A549 (cell line): ENCODE data around the gene MT1E. TPM values are rescaled to one million over a fixed set of nuclear protein-coding genes. Genes with fewer than 3 reads are reported as not detected.
A peak's percentile ranks its signal among the peaks of the same experiment; 100 is the strongest.

Experiments used
- ATAC-seq, 2 experiments: fragments of 200-7000 bp in 1 of 2; fragments of >200 bp in 1 of 2; cut with Nextera tagmentation in 1 of 2; cut with Tn5 transposase in 1 of 2; 3 replicates each; pipeline versions ENCODE4 v1.8.0 to v1.9.1; 2018 to 2020; ENCODE audit warnings: mild to moderate bottlenecking in 1 of 2, moderate library complexity in 1 of 2
- CTCF ChIA-PET: fragments of 300-600 bp; sonication (Branson Sonifier 250); formaldehyde crosslinking; extraction: SDS; loops from one replicate; lab custom pipeline; 2021; ENCODE audit warnings: antibody characterized with exemption, inconsistent platforms; lab: Yijun Ruan, JAX
- POLR2A ChIA-PET: fragments of 350-600 bp; formaldehyde crosslinking; extraction: SDS; loops from one replicate; lab custom pipeline; 2021; ENCODE audit warnings: antibody characterized with exemption, inconsistent platforms; lab: Yijun Ruan, JAX
- DNase-seq, 2 experiments: peaks; one replicate each; pipeline versions ENCODE4 v3.0.0 to v3.0.0-alpha.2; 2011 to 2016; ENCODE audit warnings: low read depth in 1 of 2, low spot score in 1 of 2
- FAIRE-seq: peaks from 2 replicates; lab custom pipeline; 2011; peaks lifted over from hg19 to GRCh38; lab: Jason Lieb, UNC
- H3K27ac ChIP-seq, 2 experiments: fragments of >200 bp; sonication (Bioruptor Twin); formaldehyde crosslinking; 3 replicates each; pipeline ENCODE4 v1.5.1; 2016 to 2017
- H3K4me1 ChIP-seq: fragments of >200 bp; sonication (Bioruptor Twin); formaldehyde crosslinking; 3 replicates; pipeline ENCODE4 v1.6.1; 2016
- H3K4me2 ChIP-seq: fragments of >200 bp; sonication (Bioruptor Twin); formaldehyde crosslinking; 3 replicates; pipeline ENCODE4 v1.6.1; 2016
- H3K4me3 ChIP-seq: fragments of >200 bp; sonication (Bioruptor Twin); formaldehyde crosslinking; 3 replicates; pipeline ENCODE4 v1.5.1; 2016
- H3K9me3 ChIP-seq: fragments of >200 bp; sonication (Bioruptor Twin); formaldehyde crosslinking; 3 replicates; pipeline ENCODE4 v1.6.1; 2016
- CBX2 ChIP-seq: fragments of 200-600 bp; sonication (generic); IDR thresholded peaks from 2 replicates; pipeline ENCODE4 v1.6.1; 2016; ENCODE audit warnings: low read depth, mild to moderate bottlenecking, borderline replicate concordance
- CHD2 ChIP-seq: fragments of 150-350 bp; IDR thresholded peaks from 2 replicates; pipeline ENCODE4 v1.6.1; 2014; ENCODE audit warnings: low read length; ENCODE audit not compliant: partially characterized antibody
- EHF ChIP-seq: fragments of 250-450 bp; sonication (Bioruptor Pico); IDR thresholded peaks from 2 replicates; pipeline ENCODE4 v1.5.0; 2020; ENCODE audit warnings: mild to moderate bottlenecking
- ESRRA ChIP-seq: fragments of 150-350 bp; IDR thresholded peaks from 2 replicates; pipeline ENCODE4 v1.6.1; 2014; ENCODE audit warnings: mild to moderate bottlenecking, low read length, borderline replicate concordance
- FOSB ChIP-seq: fragments of 250-450 bp; sonication (Bioruptor Pico); IDR thresholded peaks from 2 replicates; pipeline ENCODE4 v1.5.0; 2020; ENCODE audit warnings: mild to moderate bottlenecking, moderate library complexity
- FOXS1 ChIP-seq: fragments of 250-450 bp; sonication (Bioruptor Pico); IDR thresholded peaks from 2 replicates; pipeline ENCODE4 v1.5.0; 2020; ENCODE audit warnings: mild to moderate bottlenecking, moderate library complexity
- HDAC2 ChIP-seq: fragments of 200-600 bp; sonication (generic); IDR thresholded peaks from 2 replicates; pipeline ENCODE4 v1.6.1; 2016
- HOXA7 ChIP-seq: fragments of 250-450 bp; sonication (Bioruptor Pico); IDR thresholded peaks from 2 replicates; pipeline ENCODE4 v1.5.0; 2020; ENCODE audit warnings: mild to moderate bottlenecking, moderate library complexity
- HOXB5 ChIP-seq: fragments of 250-450 bp; sonication (Bioruptor Pico); IDR thresholded peaks from 2 replicates; pipeline ENCODE4 v1.5.0; 2020; ENCODE audit warnings: mild to moderate bottlenecking, moderate library complexity
- JUN ChIP-seq, 2 experiments: fragments of >200 bp; sonication (Bioruptor Twin); formaldehyde crosslinking; IDR thresholded peaks; 2 replicates in 1 of 2; 3 replicates in 1 of 2; pipeline ENCODE4 v1.6.1; 2016 to 2017
- JUNB ChIP-seq: fragments of >200 bp; sonication (Bioruptor Twin); formaldehyde crosslinking; IDR thresholded peaks from 2 replicates; pipeline ENCODE4 v1.6.1; 2016
- KDM1A ChIP-seq: fragments of 200-600 bp; sonication (generic); IDR thresholded peaks from 2 replicates; pipeline ENCODE4 v1.6.1; 2016; ENCODE audit warnings: low read depth, mild to moderate bottlenecking
- KDM5A ChIP-seq: fragments of 200-600 bp; sonication (generic); IDR thresholded peaks from 2 replicates; pipeline ENCODE4 v1.6.1; 2016; ENCODE audit warnings: antibody characterized with exemption, mild to moderate bottlenecking
- MAZ ChIP-seq: fragments of 150-350 bp; IDR thresholded peaks from 2 replicates; pipeline ENCODE4 v1.6.1; 2014; ENCODE audit warnings: antibody characterized with exemption, low read depth, low read length, borderline replicate concordance
- MYC ChIP-seq: IDR thresholded peaks from 2 replicates; pipeline ENCODE4 v1.6.1; 2012; ENCODE audit warnings: mild to moderate bottlenecking, inconsistent platforms, low read length, improper control_type of control experiment, borderline replicate concordance
- NPAS2 ChIP-seq: fragments of 250-450 bp; sonication (Bioruptor Pico); IDR thresholded peaks from 2 replicates; pipeline ENCODE4 v1.8.0; 2022; ENCODE audit warnings: mild to moderate bottlenecking, moderate library complexity, borderline replicate concordance
- PHF8 ChIP-seq: fragments of 200-600 bp; sonication (generic); IDR thresholded peaks from 2 replicates; pipeline ENCODE4 v1.6.1; 2016; ENCODE audit warnings: low read depth, mild to moderate bottlenecking, antibody characterized with exemption, moderate library complexity, borderline replicate concordance
- POLR2A ChIP-seq: IDR thresholded peaks from 2 replicates; pipeline ENCODE4 v1.6.1; 2012; ENCODE audit warnings: mild to moderate bottlenecking, low read length
- RARB ChIP-seq: fragments of 250-450 bp; sonication (Bioruptor Pico); IDR thresholded peaks from 2 replicates; pipeline ENCODE4 v1.8.0; 2021; ENCODE audit warnings: mild to moderate bottlenecking, moderate library complexity
- RCOR1 ChIP-seq: fragments of 150-350 bp; IDR thresholded peaks from 2 replicates; pipeline ENCODE4 v1.6.1; 2014; ENCODE audit warnings: antibody characterized with exemption, low read length, low read depth
- RFX5 ChIP-seq: fragments of 450-650 bp; IDR thresholded peaks from 2 replicates; pipeline ENCODE4 v1.7.1; 2014; ENCODE audit warnings: antibody characterized with exemption, mild to moderate bottlenecking, moderate library complexity
- ZNF302 ChIP-seq: fragments of 250-450 bp; sonication (Bioruptor Pico); IDR thresholded peaks from 2 replicates; pipeline ENCODE4 v1.9.0; 2021; ENCODE audit warnings: inconsistent platforms, mild to moderate bottlenecking, moderate library complexity
- ZSCAN20 ChIP-seq: fragments of 250-450 bp; sonication (Bioruptor Pico); IDR thresholded peaks from 2 replicates; pipeline ENCODE4 v1.8.0; 2022; ENCODE audit warnings: mild to moderate bottlenecking, moderate library complexity
- WGBS: methylation state at CpG from one replicate; pipeline ENCODE4 v1.1.6; 2017; ENCODE audit errors: missing lambda C conversion rate; 5-methylcytosine and 5-hydroxymethylcytosine counted together
- polyA plus RNA-seq, 4 experiments: library from polyadenylated mRNA; depleted of rRNA in 3 of 4; stranded (reverse); fragments of >200 nt; fragmentation: RNase III in 1 of 4; extraction: RNeasy Plus Mini Kit Qiagen cat#74134 plus additional on column Dnase treatment in 1 of 4; gene quantifications; 2 replicates in 3 of 4; 3 replicates in 1 of 4; pipeline ENCODE4 v1.2.3, GENCODE V29; 2011 to 2017
- TF ChIP-seq, protein P1 (sequence below): IDR thresholded peaks from 2 replicates; pipeline ENCODE4 v1.6.1; 2012; ENCODE audit warnings: low read depth, borderline replicate concordance
- TF ChIP-seq, protein P2 (sequence below): fragments of 200-600 bp; sonication (generic); IDR thresholded peaks from 2 replicates; pipeline ENCODE4 v1.6.1; 2016; ENCODE audit warnings: antibody characterized with exemption, mild to moderate bottlenecking, moderate library complexity

MT1E gene
- polyA plus RNA-seq, 2 of the 4 experiments (the other 2 are of a cell fraction), result not detected

- ATAC-seq, result no peak
- WGBS, result 88% methylated on average over 10 of the region's 10 CpGs
- Histone ChIP-seq H3K4me2 (peak overlapping the region; percentile 87), H3K9me3 (no peaks in the 10 kb centered on the region), H3K27ac (peak overlapping the region; percentile 75 to 83; a peak in 5 of 6 replicates), H3K4me3 (peak overlapping the region; percentile 56; the same call in 2 of the 3 replicates), H3K4me1 (peaks cover 6% of the 10 kb centered on the region; the same call in 2 of the 3 replicates)
- TF ChIP-seq KDM1A, result no peak
- TF ChIP-seq KDM5A, result no peak
- TF ChIP-seq HOXB5, result no peak
- TF ChIP-seq ZSCAN20 (CRISPR knock-in tag), result no peak
- no peak for TF ChIP-seq HDAC2
- no peak for TF ChIP-seq RFX5
- no peak for TF ChIP-seq POLR2A
- TF ChIP-seq FOXS1 (CRISPR knock-in tag), result no peak
- no peak for TF ChIP-seq NPAS2 (CRISPR knock-in tag)
- TF ChIP-seq, protein P1, sequence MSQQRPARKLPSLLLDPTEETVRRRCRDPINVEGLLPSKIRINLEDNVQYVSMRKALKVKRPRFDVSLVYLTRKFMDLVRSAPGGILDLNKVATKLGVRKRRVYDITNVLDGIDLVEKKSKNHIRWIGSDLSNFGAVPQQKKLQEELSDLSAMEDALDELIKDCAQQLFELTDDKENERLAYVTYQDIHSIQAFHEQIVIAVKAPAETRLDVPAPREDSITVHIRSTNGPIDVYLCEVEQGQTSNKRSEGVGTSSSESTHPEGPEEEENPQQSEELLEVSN, result no peak
- TF ChIP-seq ZNF302 (CRISPR knock-in tag), result no peak
- ChIA-PET CTCF (interaction anchor here (0.8 to 25.6 kb wide), 5 partner anchors 14 to 145 kb away, joined by 3 to 340 read pairs (median 4); partner anchors contain the start of gene MT2A), POLR2A (interaction anchor here (0.6 to 1.2 kb wide), 6 partner anchors 15 to 249 kb away, joined by 3 to 16 read pairs (median 4); partner anchors contain the start of genes MT1X and MT2A)
- DNase-seq, result no peak
- FAIRE-seq, result no peak
Measured at GRCh38 chr16:56658327-56658875, 32.8 kb downstream of the MT1E start.

DNA sequence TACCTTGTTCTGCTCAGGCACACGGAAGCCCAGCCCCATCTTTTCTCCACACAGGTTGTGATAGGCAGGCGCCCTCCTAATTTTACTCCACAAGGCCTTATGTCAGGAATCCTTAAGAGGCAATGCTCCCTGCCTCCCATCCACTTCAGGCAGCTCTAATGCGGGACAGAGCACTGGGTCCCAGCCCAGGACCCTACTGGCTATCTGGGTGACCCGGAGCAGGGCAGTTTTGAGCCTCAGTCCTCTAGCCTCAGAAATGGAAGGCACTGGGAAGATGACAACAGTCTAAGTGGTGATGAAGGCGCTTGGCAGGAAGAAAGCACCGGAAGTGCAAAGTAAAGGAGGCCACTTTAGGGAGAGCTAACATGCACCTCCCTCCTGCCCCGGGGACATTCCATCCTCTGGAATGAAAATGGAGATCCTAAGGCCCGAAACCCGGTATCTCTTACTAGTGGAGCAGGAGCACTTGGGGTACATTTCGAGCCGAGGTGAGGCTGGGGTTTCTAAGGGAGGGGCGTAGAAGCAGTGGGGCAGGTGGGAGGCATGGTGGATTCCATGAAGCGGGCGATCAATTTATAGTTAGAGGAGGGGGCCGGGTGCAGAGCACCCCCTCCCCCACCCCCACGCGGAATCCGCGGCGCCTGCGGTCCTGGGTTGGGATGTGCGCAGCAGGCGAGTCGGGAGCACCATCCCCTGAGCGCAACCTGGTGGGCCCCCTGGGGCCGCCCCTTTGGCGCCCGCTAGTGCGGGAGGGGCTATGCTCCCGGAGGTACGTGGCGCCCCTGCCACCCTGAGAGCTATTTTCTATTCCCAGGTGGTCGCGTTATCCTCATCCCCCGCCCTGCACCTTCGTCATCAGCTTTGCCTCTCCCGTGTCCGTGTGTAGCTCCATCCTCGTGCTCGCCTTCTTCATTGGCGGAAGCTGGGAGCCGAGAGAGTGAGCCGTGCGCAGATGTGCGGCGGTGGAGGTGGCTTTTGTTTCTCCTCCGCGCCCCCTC is 37.1 kb downstream of the MT1E start:
- Histone ChIP-seq H3K27ac (no peak overlapping the region), H3K9me3 (no peaks in the 10 kb centered on the region), H3K4me1 (no peaks in the 10 kb centered on the region), H3K4me2 (no peak overlapping the region), H3K4me3 (no peak overlapping the region)
- FAIRE-seq (no peak), ATAC-seq (no peak), DNase-seq (no peak)
- WGBS, result 86% methylated on average over 46 of the region's 48 CpGs
- ChIA-PET CTCF (interaction anchor here (0.6 to 3.8 kb wide), 4 partner anchors 15 to 285 kb away, joined by 3 to 15 read pairs (median 3); no protein-coding TSS in a partner anchor), POLR2A (no interaction called here)
- TF ChIP-seq NPAS2 (CRISPR knock-in tag) (no peak), HOXA7 (no peak), RARB (CRISPR knock-in tag) (no peak), FOSB (CRISPR knock-in tag) (no peak), RCOR1 (no peak), MYC (no peak)

GRCh38 chr16:56664506-56664905 is 38.9 kb downstream of the MT1E start:
- Histone ChIP-seq H3K4me1 (no peaks in the 10 kb centered on the region), H3K9me3 (no peaks in the 10 kb centered on the region), H3K4me3 (no peak overlapping the region), H3K4me2 (no peak overlapping the region), H3K27ac (no peak overlapping the region)
- no peak for FAIRE-seq
- WGBS, result 74% methylated on average over 1 of the region's 1 CpG
- ATAC-seq, result no peak
- POLR2A ChIA-PET, result no interaction called here
- no peak for DNase-seq
- CTCF ChIA-PET, result interaction anchor here (1.5 kb wide), 1 partner anchor 20 kb away, joined by 4 read pairs; no protein-coding TSS in a partner anchor
- TF ChIP-seq PHF8 (no peak), MAZ (no peak), ZNF302 (CRISPR knock-in tag) (no peak), CBX2 (no peak), ESRRA (no peak), EHF (CRISPR knock-in tag) (no peak), NPAS2 (CRISPR knock-in tag) (no peak), JUN (IDR thresholded peaks at IDR 0.05) (no peak), RCOR1 (no peak), JUNB (no peak), HOXA7 (no peak), ZSCAN20 (CRISPR knock-in tag) (no peak), CHD2 (no peak)
- TF ChIP-seq, protein P2, sequence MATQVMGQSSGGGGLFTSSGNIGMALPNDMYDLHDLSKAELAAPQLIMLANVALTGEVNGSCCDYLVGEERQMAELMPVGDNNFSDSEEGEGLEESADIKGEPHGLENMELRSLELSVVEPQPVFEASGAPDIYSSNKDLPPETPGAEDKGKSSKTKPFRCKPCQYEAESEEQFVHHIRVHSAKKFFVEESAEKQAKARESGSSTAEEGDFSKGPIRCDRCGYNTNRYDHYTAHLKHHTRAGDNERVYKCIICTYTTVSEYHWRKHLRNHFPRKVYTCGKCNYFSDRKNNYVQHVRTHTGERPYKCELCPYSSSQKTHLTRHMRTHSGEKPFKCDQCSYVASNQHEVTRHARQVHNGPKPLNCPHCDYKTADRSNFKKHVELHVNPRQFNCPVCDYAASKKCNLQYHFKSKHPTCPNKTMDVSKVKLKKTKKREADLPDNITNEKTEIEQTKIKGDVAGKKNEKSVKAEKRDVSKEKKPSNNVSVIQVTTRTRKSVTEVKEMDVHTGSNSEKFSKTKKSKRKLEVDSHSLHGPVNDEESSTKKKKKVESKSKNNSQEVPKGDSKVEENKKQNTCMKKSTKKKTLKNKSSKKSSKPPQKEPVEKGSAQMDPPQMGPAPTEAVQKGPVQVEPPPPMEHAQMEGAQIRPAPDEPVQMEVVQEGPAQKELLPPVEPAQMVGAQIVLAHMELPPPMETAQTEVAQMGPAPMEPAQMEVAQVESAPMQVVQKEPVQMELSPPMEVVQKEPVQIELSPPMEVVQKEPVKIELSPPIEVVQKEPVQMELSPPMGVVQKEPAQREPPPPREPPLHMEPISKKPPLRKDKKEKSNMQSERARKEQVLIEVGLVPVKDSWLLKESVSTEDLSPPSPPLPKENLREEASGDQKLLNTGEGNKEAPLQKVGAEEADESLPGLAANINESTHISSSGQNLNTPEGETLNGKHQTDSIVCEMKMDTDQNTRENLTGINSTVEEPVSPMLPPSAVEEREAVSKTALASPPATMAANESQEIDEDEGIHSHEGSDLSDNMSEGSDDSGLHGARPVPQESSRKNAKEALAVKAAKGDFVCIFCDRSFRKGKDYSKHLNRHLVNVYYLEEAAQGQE, result no peak
